Measurements from ENCODE around the gene SLC35G2. TPM values are rescaled to one million over a fixed set of nuclear protein-coding genes. Genes with fewer than 3 reads are reported as not detected.
A peak's percentile ranks its signal among the peaks of the same experiment; 100 is the strongest.

Gene SLC35G2
- total RNA-seq (1 to 10 TPM; 2.7 to 3.3 TPM), polyA plus RNA-seq (0.35 TPM)

DNA sequence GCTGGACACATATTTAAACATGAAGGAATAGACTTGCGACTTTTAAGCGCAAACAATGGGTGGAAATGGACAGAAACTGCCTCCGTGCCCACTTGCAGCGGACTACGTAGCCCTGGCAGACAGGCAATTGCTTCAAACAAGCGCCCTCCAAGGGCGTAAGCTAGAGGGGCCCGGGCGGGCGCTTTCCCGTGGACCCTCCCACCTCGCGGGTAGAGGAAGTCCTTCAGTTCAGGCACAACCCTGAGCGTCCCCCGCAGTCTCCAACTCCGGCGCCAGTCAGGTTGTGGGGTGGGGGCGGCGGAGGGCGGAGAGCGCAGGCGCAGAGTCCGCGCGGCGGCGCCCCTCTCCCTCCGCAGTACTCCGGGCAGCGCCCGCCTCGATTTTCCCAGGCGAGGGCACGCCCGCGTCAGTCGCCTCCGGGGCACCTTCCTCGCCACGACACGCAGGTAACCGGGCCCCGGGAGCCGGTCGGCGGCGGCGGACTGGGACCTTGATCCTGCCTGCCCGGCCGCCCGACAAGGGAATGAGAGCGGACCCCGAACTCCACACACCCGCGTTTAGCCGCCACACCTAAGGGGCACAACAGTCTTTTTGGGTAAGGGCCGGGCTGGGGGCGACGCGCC is at the start of gene SLC35G2:
TSS of gene SLC35G2 (plus strand) at position 358 of the 623 bp plus-strand sequence. CDS start 35,335 bp downstream, outside the sequence.
- H3K4me1 ChIP-seq (ENCODE audit: insufficient read depth, low read length): peaks cover 20% of the 10 kb centered on the region
- peak within 1 kb of the TSS; percentile 25 for H3K27ac ChIP-seq (ENCODE audit: low read depth, low read length)
- Mint-ChIP-seq H3K27ac (peak within 1 kb of the TSS in 7 of 8 donors; percentile 44 to 96 (median 73)), H3K27me3 (peaks cover 27 to 34% of the 10 kb centered on the region in 2 donors), H3K4me1 (peaks cover 19 to 26% (median 24%) of the 10 kb centered on the region in 3 donors), H3K4me3 (peak within 1 kb of the TSS; percentile 86 to 96 (median 92)), H3K36me3 (peaks cover 0 to 5% (median 1%) of the 10 kb centered on the region in 3 donors), H3K9me3 (peaks cover 0 to 5% (median 0%) of the 10 kb centered on the region in 5 donors)
- CTCF ChIA-PET: no interaction called here
- no peaks in the 10 kb centered on the region for H3K36me3 ChIP-seq (ENCODE audit: insufficient read depth, low read length)
- no peaks in the 10 kb centered on the region for H3K9me3 ChIP-seq (ENCODE audit: low read length)
- POLR2A ChIA-PET: no interaction called here
- peak; percentile 21 to 65 (median 28) for DNase-seq
- H3K27me3 ChIP-seq (ENCODE audit: insufficient read depth, low read length, poor library complexity, severe bottlenecking): peaks cover 24% of the 10 kb centered on the region
- H3K4me3 ChIP-seq (ENCODE audit: low read length): peak within 1 kb of the TSS; percentile 67

DNA sequence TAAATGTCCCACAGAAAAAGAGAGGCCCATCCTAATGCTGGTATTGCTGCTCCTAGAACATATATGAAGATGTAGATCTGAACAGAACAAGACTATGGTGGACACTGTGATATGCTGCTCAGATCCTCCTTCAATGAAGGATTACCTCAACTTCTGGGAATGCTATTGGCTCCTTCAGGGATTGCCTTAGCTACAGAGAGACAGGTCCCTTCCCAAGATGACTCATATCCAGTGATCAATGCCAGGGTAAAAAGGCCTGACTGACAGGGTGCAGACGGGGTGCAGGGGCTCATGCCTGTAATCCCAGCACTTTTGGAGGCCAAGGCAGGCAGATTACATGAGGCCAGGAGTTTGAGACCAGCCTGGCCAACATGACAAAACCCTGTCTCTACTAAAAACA is 46.2 kb upstream of the SLC35G2 start:
- no peak overlapping the region for H3K27ac ChIP-seq (ENCODE audit: low read depth, low read length)
- ChIA-PET CTCF (interaction anchor here (1.6 kb wide), 1 partner anchor 20 kb away, joined by 4 read pairs; the partner anchor contains the start of gene STAG1), POLR2A (no interaction called here)
- H3K4me1 ChIP-seq (ENCODE audit: insufficient read depth, low read length): no peaks in the 10 kb centered on the region
- H3K27ac Mint-ChIP-seq: no peak overlapping the region
- H3K4me3 Mint-ChIP-seq: no peak overlapping the region
- no peaks in the 10 kb centered on the region for H3K27me3 ChIP-seq (ENCODE audit: insufficient read depth, low read length, poor library complexity, severe bottlenecking)
- H3K36me3 Mint-ChIP-seq: no peaks in the 10 kb centered on the region
- no peaks in the 10 kb centered on the region for H3K36me3 ChIP-seq (ENCODE audit: insufficient read depth, low read length)
- peaks cover 0 to 2% of the 10 kb centered on the region in 2 donors for H3K27me3 Mint-ChIP-seq
- H3K9me3 Mint-ChIP-seq: no peaks in the 10 kb centered on the region
- DNase-seq: no peak
- H3K9me3 ChIP-seq (ENCODE audit: low read length): no peaks in the 10 kb centered on the region
- H3K4me1 Mint-ChIP-seq: no peaks in the 10 kb centered on the region
- H3K4me3 ChIP-seq (ENCODE audit: low read length): no peak overlapping the region

DNA sequence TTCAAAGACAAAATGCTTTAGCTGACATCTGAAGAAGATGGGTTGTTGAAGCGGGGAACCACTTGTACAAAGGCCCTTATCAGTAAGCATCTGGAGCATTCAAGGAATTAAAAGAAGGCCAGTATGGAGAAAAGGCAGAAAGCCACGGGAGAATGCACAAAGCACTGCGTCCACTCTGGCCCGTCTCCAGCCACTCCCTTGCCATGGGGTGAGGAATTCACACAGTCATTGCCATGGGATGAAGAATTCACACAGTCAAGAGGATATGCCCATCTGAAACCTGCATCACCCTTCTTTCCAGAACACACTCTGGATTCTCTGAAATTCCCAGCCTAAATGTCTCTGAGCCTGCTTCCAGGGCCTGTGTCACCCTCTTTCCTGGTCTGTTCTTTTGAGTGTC is 40.1 kb upstream of the SLC35G2 start:
- Mint-ChIP-seq H3K4me1 (no peaks in the 10 kb centered on the region), H3K9me3 (no peaks in the 10 kb centered on the region), H3K4me3 (no peak overlapping the region), H3K27ac (no peak overlapping the region), H3K36me3 (no peaks in the 10 kb centered on the region), H3K27me3 (peaks cover 0 to 2% of the 10 kb centered on the region in 2 donors)
- CTCF ChIA-PET: no interaction called here
- POLR2A ChIA-PET: no interaction called here
- DNase-seq: no peak
- Histone ChIP-seq H3K4me1 (ENCODE audit: insufficient read depth, low read length) (no peaks in the 10 kb centered on the region), H3K9me3 (ENCODE audit: low read length) (no peaks in the 10 kb centered on the region), H3K27me3 (ENCODE audit: insufficient read depth, low read length, poor library complexity, severe bottlenecking) (no peaks in the 10 kb centered on the region), H3K36me3 (ENCODE audit: insufficient read depth, low read length) (no peaks in the 10 kb centered on the region), H3K27ac (ENCODE audit: low read depth, low read length) (no peak overlapping the region), H3K4me3 (ENCODE audit: low read length) (no peak overlapping the region)

DNA sequence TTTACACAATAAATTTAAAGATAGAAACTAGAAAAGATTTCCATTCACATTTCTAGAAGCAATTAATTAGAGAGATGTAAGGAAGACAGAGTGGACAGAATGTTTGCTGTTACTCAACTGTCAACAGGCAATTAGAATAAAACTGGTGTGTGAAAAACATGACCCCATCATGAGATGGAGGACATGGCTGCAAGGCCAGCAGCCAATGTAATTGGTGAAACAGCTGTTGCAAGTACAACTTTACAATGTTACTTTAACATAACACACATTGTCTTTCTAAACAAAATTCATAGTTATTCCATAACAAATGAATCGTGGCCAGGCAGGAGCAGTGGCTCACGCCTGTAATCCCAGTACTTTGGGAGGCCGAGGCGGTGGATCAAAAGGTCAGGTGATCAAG is 38.2 kb upstream of the SLC35G2 start:
- no peaks in the 10 kb centered on the region for H3K27me3 ChIP-seq (ENCODE audit: insufficient read depth, low read length, poor library complexity, severe bottlenecking)
- H3K27ac ChIP-seq (ENCODE audit: low read depth, low read length): no peak overlapping the region
- Mint-ChIP-seq H3K4me1 (no peaks in the 10 kb centered on the region), H3K4me3 (no peak overlapping the region), H3K27me3 (no peaks in the 10 kb centered on the region), H3K27ac (no peak overlapping the region), H3K36me3 (no peaks in the 10 kb centered on the region), H3K9me3 (no peaks in the 10 kb centered on the region)
- no peaks in the 10 kb centered on the region for H3K9me3 ChIP-seq (ENCODE audit: low read length)
- H3K4me3 ChIP-seq (ENCODE audit: low read length): no peak overlapping the region
- no peak for DNase-seq
- POLR2A ChIA-PET: no interaction called here
- H3K4me1 ChIP-seq (ENCODE audit: insufficient read depth, low read length): no peaks in the 10 kb centered on the region
- H3K36me3 ChIP-seq (ENCODE audit: insufficient read depth, low read length): no peaks in the 10 kb centered on the region
- CTCF ChIA-PET: no interaction called here

DNA sequence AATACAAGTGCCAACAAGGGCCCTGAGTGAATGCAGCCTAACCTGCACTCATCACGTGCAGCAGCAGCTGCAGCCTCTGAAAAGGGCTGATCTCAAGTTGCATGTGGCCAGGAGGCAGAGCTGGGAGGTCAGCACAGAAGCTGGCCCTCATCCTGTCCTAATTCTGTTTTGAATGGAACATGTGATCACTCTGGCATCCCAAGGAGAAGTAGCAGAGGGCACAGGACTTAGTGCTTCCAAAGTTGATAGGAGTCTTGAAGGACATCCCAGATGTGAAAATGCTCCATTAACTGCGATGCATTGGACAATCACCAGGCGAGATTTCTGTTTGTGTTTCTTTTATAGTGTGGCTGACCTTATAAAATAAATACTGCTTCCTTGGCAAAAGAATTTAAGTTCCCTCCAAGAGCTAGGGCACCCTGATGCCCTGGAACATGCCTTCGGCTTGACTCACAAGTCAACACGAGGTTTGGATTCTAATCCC is 35.2 kb upstream of the SLC35G2 start:
- H3K27me3 Mint-ChIP-seq: no peaks in the 10 kb centered on the region
- no peak overlapping the region for H3K4me3 ChIP-seq (ENCODE audit: low read length)
- CTCF ChIA-PET: interaction anchor here (1.2 kb wide), 1 partner anchor 31 kb away, joined by 3 read pairs; the partner anchor contains the start of gene STAG1
- no peaks in the 10 kb centered on the region for H3K27me3 ChIP-seq (ENCODE audit: insufficient read depth, low read length, poor library complexity, severe bottlenecking)
- H3K4me1 ChIP-seq (ENCODE audit: insufficient read depth, low read length): no peaks in the 10 kb centered on the region
- H3K9me3 Mint-ChIP-seq: no peaks in the 10 kb centered on the region
- H3K27ac ChIP-seq (ENCODE audit: low read depth, low read length): no peak overlapping the region
- no peak for DNase-seq
- H3K4me3 Mint-ChIP-seq: no peak overlapping the region
- POLR2A ChIA-PET: no interaction called here
- H3K36me3 Mint-ChIP-seq: no peaks in the 10 kb centered on the region
- H3K27ac Mint-ChIP-seq: no peak overlapping the region
- H3K36me3 ChIP-seq (ENCODE audit: insufficient read depth, low read length): no peaks in the 10 kb centered on the region
- H3K4me1 Mint-ChIP-seq: peaks cover 8 to 16% (median 13%) of the 10 kb centered on the region in 3 donors
- no peaks in the 10 kb centered on the region for H3K9me3 ChIP-seq (ENCODE audit: low read length)

DNA sequence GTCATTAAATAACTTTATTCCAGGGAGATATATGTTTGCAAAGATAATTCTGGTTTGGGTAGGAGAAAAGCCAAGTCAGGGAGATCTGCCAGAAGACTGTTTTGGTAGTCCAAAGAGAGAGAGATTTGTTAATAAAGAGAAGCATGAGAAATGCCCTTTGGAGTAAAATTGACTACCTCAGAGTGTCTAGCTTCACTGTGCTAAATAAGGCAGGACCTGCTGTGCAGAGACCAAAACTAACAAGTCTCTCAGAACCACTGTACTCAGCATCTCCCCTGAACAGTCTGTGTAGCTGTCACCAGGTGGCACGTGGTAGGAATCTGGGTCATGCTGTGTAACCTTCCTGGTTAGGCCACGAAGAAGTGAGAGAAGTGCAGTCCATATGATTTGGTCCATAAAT is 31.6 kb upstream of the SLC35G2 start:
- Histone ChIP-seq H3K4me3 (ENCODE audit: low read length) (no peak overlapping the region), H3K9me3 (ENCODE audit: low read length) (no peaks in the 10 kb centered on the region)
- POLR2A ChIA-PET: no interaction called here

DNA sequence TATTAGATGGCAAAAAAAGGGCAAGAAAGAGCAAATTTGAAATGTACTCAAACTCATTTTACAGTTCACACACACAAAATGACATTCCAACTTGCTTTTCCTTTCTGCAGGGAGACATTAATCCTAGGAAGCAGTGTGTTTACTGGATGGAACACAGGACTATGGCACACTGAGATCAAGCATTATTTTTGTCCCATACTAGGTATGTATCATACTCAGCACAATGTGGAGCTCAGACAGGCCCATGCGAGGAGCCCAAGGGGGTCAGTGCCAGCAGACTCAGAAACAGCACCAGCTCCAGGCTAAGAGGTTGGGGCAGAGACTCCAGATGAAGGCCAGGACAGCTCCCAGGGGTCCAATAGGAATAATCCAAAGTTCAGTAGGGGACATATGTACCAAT is 30.8 kb upstream of the SLC35G2 start:
- no peak overlapping the region for H3K27ac ChIP-seq (ENCODE audit: low read depth, low read length)
- CTCF ChIA-PET: interaction anchor here (1.7 to 2.5 kb wide), 2 partner anchors 36 to 226 kb away, joined by 5 to 8 read pairs; no protein-coding TSS in a partner anchor
- H3K27me3 Mint-ChIP-seq: peaks cover 0 to 5% of the 10 kb centered on the region in 2 donors
- H3K4me1 ChIP-seq (ENCODE audit: insufficient read depth, low read length): no peaks in the 10 kb centered on the region
- H3K36me3 Mint-ChIP-seq: no peaks in the 10 kb centered on the region
- POLR2A ChIA-PET: no interaction called here
- H3K27ac Mint-ChIP-seq: peak overlapping the region in 1 of 8 donors; percentile 17
- H3K9me3 Mint-ChIP-seq: no peaks in the 10 kb centered on the region
- H3K9me3 ChIP-seq (ENCODE audit: low read length): no peaks in the 10 kb centered on the region
- no peak overlapping the region for H3K4me3 Mint-ChIP-seq
- peaks cover 8 to 16% (median 13%) of the 10 kb centered on the region in 3 donors for H3K4me1 Mint-ChIP-seq
- H3K4me3 ChIP-seq (ENCODE audit: low read length): no peak overlapping the region
- H3K36me3 ChIP-seq (ENCODE audit: insufficient read depth, low read length): no peaks in the 10 kb centered on the region
- H3K27me3 ChIP-seq (ENCODE audit: insufficient read depth, low read length, poor library complexity, severe bottlenecking): no peaks in the 10 kb centered on the region
- no peak for DNase-seq

More for the DNA sequence above, 31.6 kb upstream of the SLC35G2 start:
- H3K36me3 ChIP-seq (ENCODE audit: insufficient read depth, low read length): no peaks in the 10 kb centered on the region
- H3K27ac ChIP-seq (ENCODE audit: low read depth, low read length): no peak overlapping the region
- Mint-ChIP-seq H3K9me3 (no peaks in the 10 kb centered on the region), H3K27ac (peak overlapping the region in 7 of 8 donors; percentile 29 to 83 (median 58)), H3K27me3 (peaks cover 0 to 2% of the 10 kb centered on the region in 2 donors), H3K4me3 (no peak overlapping the region), H3K4me1 (peaks cover 8 to 16% (median 13%) of the 10 kb centered on the region in 3 donors), H3K36me3 (no peaks in the 10 kb centered on the region)
- CTCF ChIA-PET: interaction anchor here (1.7 to 2.5 kb wide), 2 partner anchors 35 to 227 kb away, joined by 5 to 8 read pairs; no protein-coding TSS in a partner anchor
- DNase-seq: peak in 4 of 5 donors; percentile 3 to 52 (median 9)
- no peaks in the 10 kb centered on the region for H3K27me3 ChIP-seq (ENCODE audit: insufficient read depth, low read length, poor library complexity, severe bottlenecking)
- no peaks in the 10 kb centered on the region for H3K4me1 ChIP-seq (ENCODE audit: insufficient read depth, low read length)

DNA sequence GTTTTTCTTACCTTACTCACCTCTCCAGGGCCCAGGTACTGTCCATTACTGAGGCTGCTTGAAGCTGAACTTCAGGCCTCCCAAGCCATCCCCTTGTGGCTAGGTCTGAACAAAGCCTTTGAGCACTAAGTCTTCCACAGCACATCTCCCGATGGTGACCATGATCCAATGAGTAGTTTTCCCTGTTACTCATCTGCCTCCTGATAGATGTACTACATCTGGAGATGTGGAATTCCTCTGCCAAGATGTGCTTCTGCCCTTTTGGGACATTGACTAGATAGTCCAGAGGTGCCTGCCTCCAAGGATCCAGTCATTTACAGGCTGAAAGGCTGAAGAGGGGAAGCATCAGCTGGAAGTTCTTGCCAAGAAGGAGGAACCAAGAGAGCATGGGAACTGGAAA is 28.9 kb upstream of the SLC35G2 start:
- Histone ChIP-seq H3K9me3 (ENCODE audit: low read length) (no peaks in the 10 kb centered on the region), H3K27me3 (ENCODE audit: insufficient read depth, low read length, poor library complexity, severe bottlenecking) (no peaks in the 10 kb centered on the region), H3K36me3 (ENCODE audit: insufficient read depth, low read length) (no peaks in the 10 kb centered on the region), H3K4me1 (ENCODE audit: insufficient read depth, low read length) (no peaks in the 10 kb centered on the region), H3K4me3 (ENCODE audit: low read length) (no peak overlapping the region), H3K27ac (ENCODE audit: low read depth, low read length) (no peak overlapping the region)
- ChIA-PET POLR2A (no interaction called here), CTCF (interaction anchor here (2.8 kb wide), 1 partner anchor 224 kb away, joined by 9 read pairs; no protein-coding TSS in a partner anchor)
- H3K27me3 Mint-ChIP-seq: peaks cover 5% of the 10 kb centered on the region in 2 donors
- no peaks in the 10 kb centered on the region for H3K36me3 Mint-ChIP-seq
- peak overlapping the region in 2 of 8 donors; percentile 2 to 27 for H3K27ac Mint-ChIP-seq
- peak overlapping the region in 1 of 7 donors; percentile 6 for H3K4me3 Mint-ChIP-seq
- peaks cover 8 to 16% (median 13%) of the 10 kb centered on the region in 3 donors for H3K4me1 Mint-ChIP-seq
- no peaks in the 10 kb centered on the region for H3K9me3 Mint-ChIP-seq
- no peak for DNase-seq
